Astrocyte (in vitro differentiated cells and primary cell): ENCODE measurements around the gene ARHGAP44. TPM values are rescaled to one million over a fixed set of nuclear protein-coding genes. Genes with fewer than 3 reads are reported as not detected.

Experiments
- DNase-seq: peaks from one replicate; pipeline ENCODE4 v3.0.0-alpha.2; 2010; ENCODE audit warnings: low read depth
- FAIRE-seq: peaks from 2 replicates; lab custom pipeline; 2011; peaks lifted over from hg19 to GRCh38; lab: Jason Lieb, UNC
- H2AFZ ChIP-seq: 2 replicates; pipeline ENCODE4 v1.6.0; 2012; ENCODE audit warnings: low read depth, low read length, inconsistent platforms
- H3K27ac ChIP-seq: 2 replicates; pipeline ENCODE4 v1.5.1; 2011; ENCODE audit warnings: low read depth, low read length, inconsistent platforms
- H3K27me3 ChIP-seq: 2 replicates; pipeline ENCODE4 v1.6.0; 2011; ENCODE audit warnings: low read length, inconsistent platforms; ENCODE audit not compliant: insufficient read depth
- H3K36me3 ChIP-seq: 2 replicates; pipeline ENCODE4 v1.5.1; 2011; ENCODE audit warnings: low read length, inconsistent platforms; ENCODE audit not compliant: insufficient read depth
- H3K4me1 ChIP-seq: 2 replicates; pipeline ENCODE4 v1.5.1; 2011; ENCODE audit warnings: low read length, inconsistent platforms; ENCODE audit not compliant: insufficient read depth
- H3K4me2 ChIP-seq: 2 replicates; pipeline ENCODE4 v1.6.0; 2012; ENCODE audit warnings: low read length, inconsistent platforms
- H3K4me3 ChIP-seq: 2 replicates; pipeline ENCODE4 v1.5.1; 2011; ENCODE audit warnings: low read depth, mild to moderate bottlenecking, low read length, inconsistent platforms; ENCODE audit not compliant: insufficient read depth
- H3K79me2 ChIP-seq: 2 replicates; pipeline ENCODE4 v1.6.0; 2012; ENCODE audit warnings: mild to moderate bottlenecking, low read length, inconsistent platforms; ENCODE audit not compliant: insufficient read depth
- H3K9ac ChIP-seq: 2 replicates; pipeline ENCODE4 v1.6.0; 2012; ENCODE audit warnings: mild to moderate bottlenecking, low read length, inconsistent platforms
- H3K9me3 ChIP-seq: 2 replicates; pipeline ENCODE4 v1.5.1; 2012; ENCODE audit warnings: low read depth, mild to moderate bottlenecking, low read length, inconsistent platforms; ENCODE audit not compliant: insufficient read depth
- H4K20me1 ChIP-seq: 2 replicates; pipeline ENCODE4 v1.6.0; 2012; ENCODE audit warnings: low read length, inconsistent platforms; ENCODE audit not compliant: insufficient read depth
- H3K27ac Mint-ChIP-seq: one replicate; pipeline ENCODE4 v1.8.0; 2021; ENCODE audit warnings: mild to moderate bottlenecking, mixed read lengths; ENCODE audit not compliant: unreplicated experiment
- H3K27me3 Mint-ChIP-seq: one replicate; pipeline ENCODE4 v1.8.0; 2021; ENCODE audit warnings: low read depth, mixed read lengths; ENCODE audit not compliant: unreplicated experiment
- H3K36me3 Mint-ChIP-seq: one replicate; pipeline ENCODE4 v1.8.0; 2021; ENCODE audit warnings: low read depth, mixed read lengths; ENCODE audit not compliant: unreplicated experiment
- H3K4me1 Mint-ChIP-seq: one replicate; pipeline ENCODE4 v1.8.0; 2021; ENCODE audit warnings: low read depth, mixed read lengths; ENCODE audit not compliant: unreplicated experiment
- H3K4me3 Mint-ChIP-seq: one replicate; pipeline ENCODE4 v1.8.0; 2021; ENCODE audit warnings: mild to moderate bottlenecking, moderate library complexity, mixed read lengths; ENCODE audit not compliant: unreplicated experiment
- H3K9me3 Mint-ChIP-seq: one replicate; pipeline ENCODE4 v1.8.0; 2021; ENCODE audit warnings: mild to moderate bottlenecking, mixed read lengths; ENCODE audit not compliant: unreplicated experiment
- CTCF ChIP-seq: IDR thresholded peaks from 2 replicates; pipeline ENCODE4 v1.5.1; 2011; ENCODE audit warnings: low read depth, mild to moderate bottlenecking, inconsistent platforms, low read length, moderate library complexity; ENCODE audit not compliant: insufficient read depth
- EZH2 ChIP-seq: IDR thresholded peaks from 2 replicates; pipeline ENCODE4 v1.6.1; 2012; ENCODE audit warnings: mild to moderate bottlenecking, low read length, inconsistent platforms; ENCODE audit not compliant: insufficient read depth
- total RNA-seq: library from RNA; stranded (reverse); gene quantifications from 2 replicates; pipeline ENCODE4 v1.2.1, GENCODE V29; 2021

ARHGAP44 gene
- total RNA-seq, 1 donor from 2014 or later: 3.0 TPM

GRCh38 chr17:12965988-12966387 is 176.7 kb downstream of the ARHGAP44 start:
- Histone ChIP-seq H3K4me2 (no peak overlapping the region), H3K9me3 (no peaks in the 10 kb centered on the region), H3K9ac (no peak overlapping the region), H4K20me1 (no peaks in the 10 kb centered on the region), H3K79me2 (no peaks in the 10 kb centered on the region), H3K4me1 (no peaks in the 10 kb centered on the region), H3K4me3 (no peak overlapping the region), H3K27me3 (no peaks in the 10 kb centered on the region), H3K36me3 (no peaks in the 10 kb centered on the region), H3K27ac (no peak overlapping the region), H2AFZ (no peak overlapping the region)
- FAIRE-seq: no peak
- peaks cover 3% of the 10 kb centered on the region for H3K9me3 Mint-ChIP-seq
- H3K27ac Mint-ChIP-seq: no peak overlapping the region
- TF ChIP-seq EZH2 (no peak), CTCF (no peak)
- H3K27me3 Mint-ChIP-seq: no peaks in the 10 kb centered on the region
- H3K36me3 Mint-ChIP-seq: no peaks in the 10 kb centered on the region
- no peaks in the 10 kb centered on the region for H3K4me1 Mint-ChIP-seq
- DNase-seq: no peak
- H3K4me3 Mint-ChIP-seq: no peak overlapping the region

GRCh38 chr17:12966413-12966812 is 177.1 kb downstream of the ARHGAP44 start:
- H3K4me1 ChIP-seq: no peaks in the 10 kb centered on the region
- TF ChIP-seq CTCF (no peak), EZH2 (no peak)
- H4K20me1 ChIP-seq: no peaks in the 10 kb centered on the region
- no peak overlapping the region for H3K27ac Mint-ChIP-seq
- no peaks in the 10 kb centered on the region for H3K36me3 Mint-ChIP-seq
- no peak overlapping the region for H3K27ac ChIP-seq
- H3K4me3 ChIP-seq: no peak overlapping the region
- H3K27me3 Mint-ChIP-seq: no peaks in the 10 kb centered on the region
- H3K36me3 ChIP-seq: no peaks in the 10 kb centered on the region
- DNase-seq (no peak), FAIRE-seq (no peak)
- H3K9me3 ChIP-seq: no peaks in the 10 kb centered on the region
- no peak overlapping the region for H3K4me3 Mint-ChIP-seq
- no peak overlapping the region for H3K9ac ChIP-seq
- no peaks in the 10 kb centered on the region for H3K4me1 Mint-ChIP-seq
- H3K27me3 ChIP-seq: no peaks in the 10 kb centered on the region
- no peaks in the 10 kb centered on the region for H3K79me2 ChIP-seq
- H3K4me2 ChIP-seq: no peak overlapping the region
- H3K9me3 Mint-ChIP-seq: peaks cover 3% of the 10 kb centered on the region
- no peak overlapping the region for H2AFZ ChIP-seq

- Histone ChIP-seq H3K9ac (no peak overlapping the region), H4K20me1 (no peaks in the 10 kb centered on the region), H3K4me1 (no peaks in the 10 kb centered on the region), H3K27ac (no peak overlapping the region), H3K79me2 (no peaks in the 10 kb centered on the region), H3K4me3 (no peak overlapping the region), H2AFZ (no peak overlapping the region), H3K9me3 (no peaks in the 10 kb centered on the region), H3K36me3 (no peaks in the 10 kb centered on the region), H3K4me2 (no peak overlapping the region), H3K27me3 (no peaks in the 10 kb centered on the region)
- no peak for FAIRE-seq
- no peaks in the 10 kb centered on the region for H3K36me3 Mint-ChIP-seq
- H3K4me3 Mint-ChIP-seq: no peak overlapping the region
- peaks cover 3% of the 10 kb centered on the region for H3K9me3 Mint-ChIP-seq
- H3K4me1 Mint-ChIP-seq: no peaks in the 10 kb centered on the region
- TF ChIP-seq EZH2: no peak
- no peak for TF ChIP-seq CTCF
- no peaks in the 10 kb centered on the region for H3K27me3 Mint-ChIP-seq
- DNase-seq: no peak
- no peak overlapping the region for H3K27ac Mint-ChIP-seq
These were observed 178.7 kb downstream of the ARHGAP44 start for GRCh38 chr17:12967962-12968361.
